AG09319 (cell line): ENCODE data around the gene DCTN3.

Source experiments
- DNase-seq: peaks from one replicate; pipeline ENCODE4 v3.0.0-alpha.2; 2010; ENCODE audit warnings: low read depth; ENCODE audit errors: extremely low read depth
- TF ChIP-seq, protein P1 (sequence below): IDR thresholded peaks from 2 replicates; pipeline ENCODE4 v1.5.1; 2011; ENCODE audit warnings: low read depth, mild to moderate bottlenecking, inconsistent platforms, low read length, moderate library complexity

Gene DCTN3

DNA sequence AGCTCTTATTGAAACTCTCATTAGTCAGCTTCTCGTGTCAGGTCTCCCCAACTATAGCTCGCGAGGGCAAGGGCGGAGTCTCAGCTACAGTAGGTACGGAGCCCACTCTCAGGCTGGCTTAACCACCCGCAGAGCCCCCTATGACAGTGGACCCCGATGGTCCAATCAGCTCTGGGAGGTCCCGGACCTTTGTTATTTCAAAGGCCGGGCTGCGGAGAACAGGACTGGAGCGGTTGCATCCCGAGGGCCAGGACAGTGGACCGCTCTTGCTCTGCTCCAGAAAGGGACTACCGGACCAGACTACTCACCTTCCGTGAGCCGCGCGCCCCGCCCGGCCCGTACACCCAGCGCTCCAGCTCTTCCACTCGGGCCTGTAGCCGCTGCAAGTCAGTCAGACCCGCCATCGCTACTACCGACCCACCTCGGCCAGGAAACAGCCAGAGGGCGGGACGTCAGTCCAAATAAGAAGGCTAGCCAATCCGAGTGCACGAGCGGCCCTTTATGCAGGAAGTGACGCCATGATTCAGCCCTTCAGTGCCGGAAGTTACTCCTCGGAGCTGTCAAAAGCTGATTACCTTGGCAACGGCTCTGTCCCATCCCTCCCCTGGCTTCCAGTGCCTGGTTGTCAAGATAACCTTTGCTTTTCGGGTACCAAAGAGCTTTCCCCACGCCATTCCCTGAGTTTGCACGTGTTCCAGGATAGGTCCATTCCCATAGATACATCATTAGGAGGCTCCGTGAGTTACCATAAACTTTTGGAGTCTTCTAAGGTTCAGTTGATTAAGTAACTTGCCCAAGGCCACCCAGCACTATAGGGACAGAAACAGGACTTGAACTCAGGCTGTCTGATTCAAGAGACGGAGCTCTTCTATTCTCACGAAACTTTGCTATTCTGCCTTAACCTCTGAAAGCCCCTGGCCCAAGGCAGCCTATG lies at the start of gene DCTN3:
Gene DCTN3, minus strand, starts transcription at position 435 of the 934 bp plus-strand sequence. Its CDS starts 31 bp downstream, at position 404.
- DNase-seq, result peak; percentile 79
- TF ChIP-seq, protein P1, sequence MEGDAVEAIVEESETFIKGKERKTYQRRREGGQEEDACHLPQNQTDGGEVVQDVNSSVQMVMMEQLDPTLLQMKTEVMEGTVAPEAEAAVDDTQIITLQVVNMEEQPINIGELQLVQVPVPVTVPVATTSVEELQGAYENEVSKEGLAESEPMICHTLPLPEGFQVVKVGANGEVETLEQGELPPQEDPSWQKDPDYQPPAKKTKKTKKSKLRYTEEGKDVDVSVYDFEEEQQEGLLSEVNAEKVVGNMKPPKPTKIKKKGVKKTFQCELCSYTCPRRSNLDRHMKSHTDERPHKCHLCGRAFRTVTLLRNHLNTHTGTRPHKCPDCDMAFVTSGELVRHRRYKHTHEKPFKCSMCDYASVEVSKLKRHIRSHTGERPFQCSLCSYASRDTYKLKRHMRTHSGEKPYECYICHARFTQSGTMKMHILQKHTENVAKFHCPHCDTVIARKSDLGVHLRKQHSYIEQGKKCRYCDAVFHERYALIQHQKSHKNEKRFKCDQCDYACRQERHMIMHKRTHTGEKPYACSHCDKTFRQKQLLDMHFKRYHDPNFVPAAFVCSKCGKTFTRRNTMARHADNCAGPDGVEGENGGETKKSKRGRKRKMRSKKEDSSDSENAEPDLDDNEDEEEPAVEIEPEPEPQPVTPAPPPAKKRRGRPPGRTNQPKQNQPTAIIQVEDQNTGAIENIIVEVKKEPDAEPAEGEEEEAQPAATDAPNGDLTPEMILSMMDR, result no peak

DNA sequence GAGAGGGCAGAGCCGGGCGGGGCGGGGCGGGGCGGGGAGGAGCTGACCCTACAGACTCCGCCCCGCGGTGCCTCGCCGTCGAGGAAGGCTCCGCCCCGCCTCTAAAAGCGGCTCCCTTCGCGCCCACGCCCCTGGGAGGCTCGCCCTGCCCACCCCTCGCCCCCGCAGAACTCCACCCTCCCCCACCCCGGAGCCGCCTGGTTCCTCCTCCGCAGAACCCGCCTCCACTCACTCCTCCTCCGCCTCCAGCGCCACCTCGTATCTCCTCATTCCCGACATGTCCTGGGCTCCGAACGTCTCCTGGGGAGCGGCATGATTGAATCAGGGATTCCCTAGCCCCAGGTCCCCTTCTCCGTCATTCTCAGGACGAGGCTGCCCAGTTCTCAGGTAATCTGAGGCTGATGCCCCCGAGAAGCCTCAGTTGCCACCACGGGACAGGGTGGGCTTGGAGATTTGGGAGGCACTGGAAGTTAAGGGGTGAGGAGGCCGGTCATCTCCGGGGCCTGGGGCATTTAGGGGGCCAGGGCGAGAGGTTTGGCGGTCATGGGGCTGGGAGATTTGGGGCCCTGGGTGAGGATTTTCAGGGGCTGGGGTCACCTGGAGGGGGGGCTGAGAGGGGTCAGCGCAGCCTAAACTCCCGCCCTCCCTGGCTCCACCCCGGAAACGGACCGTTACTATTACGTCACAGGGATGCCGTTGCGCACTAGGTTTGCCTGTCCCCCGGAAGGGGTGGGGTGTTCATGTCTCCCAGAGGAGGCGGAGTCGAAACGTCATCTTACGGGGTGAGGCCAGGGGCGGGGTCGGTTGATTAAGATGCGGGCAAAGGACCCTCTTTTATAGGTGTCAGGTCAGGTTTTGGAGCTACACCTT lies 45.3 kb upstream of the DCTN3 start:
- peak; percentile 91 for DNase-seq
- TF ChIP-seq, protein P1, result no peak

DNA sequence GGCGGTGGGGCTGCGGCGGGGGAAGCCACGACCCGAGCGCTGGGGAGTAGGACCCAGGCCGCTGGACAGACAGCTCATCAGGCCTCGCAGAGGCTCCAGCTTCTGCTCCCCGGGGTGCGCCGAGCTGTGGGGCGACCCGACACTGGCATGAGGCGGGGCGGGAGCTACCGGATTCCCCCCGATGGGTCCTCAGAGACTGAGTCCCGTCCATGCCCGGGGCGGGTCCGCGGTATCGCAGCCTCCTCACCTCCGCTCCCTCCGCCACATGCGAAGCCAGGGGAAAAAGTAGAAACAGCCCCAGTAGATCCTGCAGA lies 44.7 kb upstream of the DCTN3 start:
- TF ChIP-seq, protein P1, result no peak
- DNase-seq, result no peak

DNA sequence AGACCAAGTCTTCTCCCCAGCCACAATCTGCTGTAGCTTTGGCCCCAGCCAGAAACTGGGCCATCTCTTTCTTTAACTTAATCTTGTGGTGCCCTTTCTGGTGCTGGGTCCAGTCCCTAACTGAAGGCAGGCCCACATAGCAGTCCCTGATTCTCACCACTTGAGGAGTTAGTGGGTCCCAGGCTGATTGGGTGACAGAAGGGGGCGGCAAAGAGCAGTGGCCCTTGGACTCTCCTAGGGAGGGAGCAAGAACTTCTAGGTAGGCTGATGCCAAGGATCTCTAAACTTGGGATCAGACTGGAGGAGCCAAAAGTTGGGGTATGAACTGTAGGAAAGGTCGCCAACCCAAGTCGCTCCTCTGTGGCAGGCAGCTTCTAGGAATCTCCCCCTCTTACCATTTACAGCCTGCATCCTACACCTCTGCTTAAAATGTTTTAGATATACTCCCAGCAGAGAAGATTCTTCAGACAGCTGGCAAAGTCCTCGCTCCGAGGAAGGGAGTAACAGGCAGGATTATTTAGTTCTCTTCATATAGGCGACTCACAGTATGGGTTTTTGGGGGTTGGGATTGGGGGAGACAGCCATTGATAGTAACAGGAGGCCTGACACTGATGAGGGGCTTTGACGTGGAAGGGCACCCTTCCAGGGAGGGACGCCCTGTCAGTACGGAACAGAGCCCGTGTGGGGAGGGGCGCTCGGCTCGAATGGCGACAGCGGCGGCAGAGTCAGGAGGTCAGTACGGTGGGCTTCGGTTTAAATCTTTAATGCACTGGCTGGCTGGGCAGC lies 44.2 kb upstream of the DCTN3 start:
- peak; percentile 44 for DNase-seq
- TF ChIP-seq, protein P1, result peak; percentile 98

DNA sequence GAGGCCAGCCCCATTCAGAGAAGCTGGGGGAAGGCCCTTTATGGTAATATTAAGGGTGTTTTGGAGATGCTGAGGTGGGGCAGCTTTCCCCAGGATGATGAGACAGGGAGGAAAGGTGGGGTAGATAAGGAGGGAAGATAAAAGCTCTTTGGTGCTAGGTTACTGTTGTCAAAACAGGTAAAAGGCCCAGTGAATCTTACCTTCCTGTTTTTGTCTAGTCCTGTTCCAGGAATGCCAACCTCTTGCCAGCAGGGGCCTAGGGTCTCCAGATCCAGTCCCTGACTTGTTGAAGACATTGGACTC lies 43.0 kb upstream of the DCTN3 start:
- DNase-seq, result no peak
- TF ChIP-seq, protein P1, result no peak

DNA sequence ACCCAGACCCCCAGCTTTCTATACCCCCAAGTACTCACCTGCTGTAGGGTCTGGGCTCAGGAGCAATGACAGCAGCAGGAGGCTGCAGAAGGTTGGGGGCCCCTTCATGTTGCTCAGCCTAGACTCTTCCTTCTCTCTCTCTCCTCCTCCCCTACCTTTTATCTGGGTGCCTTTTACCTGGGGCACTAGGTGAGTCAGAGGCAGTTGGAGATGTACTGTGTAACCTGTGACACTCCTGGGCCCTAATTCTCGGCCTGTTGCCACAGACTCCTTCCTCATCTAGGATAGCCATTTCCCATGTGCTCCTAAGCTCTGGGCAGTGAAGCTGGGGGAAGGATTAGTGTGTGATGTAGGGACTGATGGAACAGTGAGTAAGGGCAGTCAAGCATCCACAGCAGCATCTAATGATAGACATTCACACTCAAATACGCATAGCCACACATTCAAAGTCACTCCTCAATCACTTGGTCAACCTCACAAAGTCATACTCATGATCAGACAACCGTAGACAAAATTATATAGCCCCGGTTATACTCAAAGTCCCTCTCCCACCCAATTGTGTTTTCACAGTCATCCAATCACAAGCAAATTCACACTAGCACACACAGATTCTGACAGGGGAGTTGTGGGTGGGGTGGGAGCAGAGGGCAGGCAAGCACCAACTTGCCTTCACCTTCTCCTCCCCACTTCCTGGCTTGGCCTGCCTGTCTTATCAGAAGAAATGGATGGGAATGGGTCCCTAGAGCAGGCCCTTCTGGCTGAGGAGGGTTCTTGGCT lies 42.4 kb upstream of the DCTN3 start, which contains the start of gene CCL27:
Gene CCL27, minus strand, starts transcription at position 132 of the 777 bp plus-strand sequence. Its CDS starts 24 bp downstream, at position 108.
- DNase-seq, result no peak
- TF ChIP-seq, protein P1, result no peak
